GM12865 (cell line): Measurements from ENCODE around the gene KIAA0513.

Source experiments
- DNase-seq: peaks from one replicate; pipeline ENCODE4 v3.0.0; 2010; ENCODE audit warnings: low read depth
- H3K4me3 ChIP-seq: 2 replicates; pipeline ENCODE4 v1.5.1; 2011; ENCODE audit warnings: mild to moderate bottlenecking, low read depth, low read length, control low read depth
- TF ChIP-seq, protein P1 (sequence below): IDR thresholded peaks from 2 replicates; pipeline ENCODE4 v1.5.1; 2011; ENCODE audit warnings: low read length, control low read depth, low read depth, inconsistent platforms; ENCODE audit not compliant: insufficient read depth; ENCODE audit errors: missing control alignments

KIAA0513 gene

DNA sequence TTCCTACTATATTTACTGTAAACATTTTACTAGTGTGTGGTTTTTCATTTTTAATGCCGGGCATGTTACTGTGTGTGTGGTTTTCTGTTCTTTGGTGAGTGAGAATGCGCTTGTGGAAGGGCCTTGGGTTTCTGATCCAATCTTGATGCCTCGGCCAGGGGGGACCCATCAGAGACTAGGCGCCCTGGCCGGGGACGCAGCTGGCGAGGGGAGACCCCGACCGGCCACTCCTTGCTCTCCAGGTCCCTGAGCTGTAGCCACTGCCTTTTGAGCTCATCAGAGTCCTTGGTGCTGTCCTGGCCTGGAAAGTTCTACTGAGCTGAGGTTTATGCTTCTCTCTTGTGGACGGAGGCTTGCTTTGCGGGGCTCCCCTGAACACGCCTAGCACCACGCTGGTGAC, 37.5 kb downstream of the KIAA0513 start:
- H3K4me3 ChIP-seq = no peak overlapping the region
- TF ChIP-seq, protein P1, sequence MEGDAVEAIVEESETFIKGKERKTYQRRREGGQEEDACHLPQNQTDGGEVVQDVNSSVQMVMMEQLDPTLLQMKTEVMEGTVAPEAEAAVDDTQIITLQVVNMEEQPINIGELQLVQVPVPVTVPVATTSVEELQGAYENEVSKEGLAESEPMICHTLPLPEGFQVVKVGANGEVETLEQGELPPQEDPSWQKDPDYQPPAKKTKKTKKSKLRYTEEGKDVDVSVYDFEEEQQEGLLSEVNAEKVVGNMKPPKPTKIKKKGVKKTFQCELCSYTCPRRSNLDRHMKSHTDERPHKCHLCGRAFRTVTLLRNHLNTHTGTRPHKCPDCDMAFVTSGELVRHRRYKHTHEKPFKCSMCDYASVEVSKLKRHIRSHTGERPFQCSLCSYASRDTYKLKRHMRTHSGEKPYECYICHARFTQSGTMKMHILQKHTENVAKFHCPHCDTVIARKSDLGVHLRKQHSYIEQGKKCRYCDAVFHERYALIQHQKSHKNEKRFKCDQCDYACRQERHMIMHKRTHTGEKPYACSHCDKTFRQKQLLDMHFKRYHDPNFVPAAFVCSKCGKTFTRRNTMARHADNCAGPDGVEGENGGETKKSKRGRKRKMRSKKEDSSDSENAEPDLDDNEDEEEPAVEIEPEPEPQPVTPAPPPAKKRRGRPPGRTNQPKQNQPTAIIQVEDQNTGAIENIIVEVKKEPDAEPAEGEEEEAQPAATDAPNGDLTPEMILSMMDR = no peak
- DNase-seq = no peak

DNA sequence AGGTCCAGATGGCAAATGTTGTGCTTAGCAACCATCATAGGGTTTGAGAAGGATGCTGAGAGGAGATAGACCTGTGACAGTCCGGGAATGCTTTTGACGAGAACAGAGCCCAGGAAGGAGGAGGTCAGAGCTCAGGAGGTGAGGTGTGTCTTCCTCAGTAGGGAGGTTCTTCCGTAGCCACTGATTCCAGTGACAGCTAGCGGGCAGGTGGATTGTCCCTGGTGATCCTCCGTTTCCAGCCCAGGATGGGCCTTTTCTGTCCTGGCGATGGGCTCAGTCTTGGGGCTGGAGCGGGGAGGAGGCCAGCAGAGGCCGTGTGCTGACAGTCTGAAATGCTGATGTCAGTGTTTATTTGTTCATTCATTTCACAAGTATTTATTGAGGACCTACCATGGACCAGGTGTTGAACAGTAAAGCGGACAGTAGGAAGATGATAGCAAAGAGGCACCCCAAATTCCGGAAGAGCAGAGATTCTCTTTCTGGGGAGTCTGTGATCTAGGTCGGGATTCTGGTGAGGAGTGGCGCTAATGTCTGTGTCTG, 38.8 kb downstream of the KIAA0513 start:
- no peak for DNase-seq
- no peak overlapping the region for H3K4me3 ChIP-seq
- TF ChIP-seq, protein P1 = no peak

DNA sequence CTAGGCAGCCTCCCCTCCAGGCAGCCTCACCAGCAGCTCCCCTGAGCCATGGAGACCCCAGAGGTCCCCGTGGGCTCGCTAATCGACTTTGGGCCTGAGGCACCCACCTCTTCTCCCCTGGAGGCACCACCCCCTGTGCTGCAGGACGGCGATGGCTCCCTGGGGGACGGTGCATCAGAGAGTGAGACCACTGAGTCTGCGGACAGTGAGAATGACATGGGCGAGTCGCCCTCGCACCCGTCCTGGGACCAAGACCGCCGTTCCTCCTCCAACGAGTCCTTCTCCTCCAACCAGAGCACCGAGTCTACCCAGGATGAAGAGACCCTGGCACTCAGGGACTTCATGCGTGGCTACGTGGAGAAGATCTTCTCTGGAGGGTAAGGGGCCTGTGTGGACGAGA, 39.4 kb downstream of the KIAA0513 start:
- H3K4me3 ChIP-seq = no peak overlapping the region
- TF ChIP-seq, protein P1 = no peak
- DNase-seq = no peak

DNA sequence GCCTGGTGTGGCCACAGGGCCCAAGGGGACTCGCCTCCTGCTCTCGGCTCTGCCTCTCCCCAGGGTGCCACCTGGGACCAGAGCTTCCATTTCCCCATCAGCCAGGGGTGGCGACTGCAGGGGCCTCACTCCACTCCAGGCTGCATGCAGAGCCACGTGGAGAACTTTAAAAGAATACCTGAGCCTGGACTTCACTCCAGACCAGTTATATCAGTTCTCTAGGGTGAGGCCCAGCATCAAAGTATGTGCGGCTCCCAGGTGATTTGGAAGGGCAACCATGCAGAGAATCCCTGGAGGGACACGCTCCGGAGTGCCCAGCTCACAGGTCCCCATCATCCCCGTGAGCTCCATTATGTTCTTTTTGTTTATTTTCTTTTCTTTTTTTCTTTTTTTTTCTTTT, 39.8 kb downstream of the KIAA0513 start:
- H3K4me3 ChIP-seq = no peak overlapping the region
- TF ChIP-seq, protein P1 = no peak
- DNase-seq = no peak

DNA sequence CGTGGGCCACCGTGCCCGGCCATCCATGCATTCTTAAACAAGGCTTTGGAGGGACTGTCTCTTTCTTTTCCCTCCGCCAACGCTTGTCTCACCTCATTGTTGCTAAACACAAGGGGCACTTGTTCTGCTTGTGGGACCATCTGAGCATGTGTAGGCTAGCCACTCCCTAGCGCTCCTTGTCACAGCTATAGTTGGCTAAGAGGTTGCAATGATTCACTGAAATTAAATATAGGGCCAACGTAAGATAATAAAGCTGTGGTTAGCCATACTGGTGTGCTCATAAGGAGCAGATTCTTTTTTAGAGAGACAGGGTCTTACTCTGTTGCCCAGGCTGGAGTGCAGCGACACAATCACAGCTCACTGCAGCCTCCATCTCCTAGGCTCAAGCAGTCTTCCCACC, 41.2 kb downstream of the KIAA0513 start:
- no peak overlapping the region for H3K4me3 ChIP-seq
- TF ChIP-seq, protein P1 = no peak
- DNase-seq = no peak

DNA sequence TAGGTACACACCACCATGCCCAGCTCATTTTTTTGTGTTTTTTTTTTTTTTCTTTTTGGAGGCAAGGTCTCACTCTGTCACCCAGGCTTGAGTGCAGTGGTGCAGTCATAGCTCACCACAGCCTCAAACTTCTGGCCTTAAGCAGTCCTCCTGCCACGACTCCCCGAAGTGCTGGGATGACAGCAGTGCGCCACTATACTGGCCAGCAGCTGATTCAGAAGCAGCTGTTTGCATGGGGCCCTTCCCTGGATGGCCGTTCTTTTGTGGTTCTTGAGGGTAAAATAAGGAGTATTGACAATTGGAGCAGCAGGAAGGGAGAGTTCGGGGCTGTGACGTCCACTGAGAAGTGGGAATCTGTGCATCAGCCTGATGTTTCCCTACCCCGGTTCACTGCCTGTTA, 41.6 kb downstream of the KIAA0513 start:
- H3K4me3 ChIP-seq = no peak overlapping the region
- TF ChIP-seq, protein P1 = no peak
- no peak for DNase-seq
